SU-DHL-6 (cell line): Measurements from ENCODE around the gene FCGR3B.
"Not testable (repeated sequence)": the region's sequence is repeated elsewhere in the genome, so short reads cannot be mapped to it uniquely, and the experiment has no call there.

Experiments used
- H2AFZ ChIP-seq: fragments of 200-600 bp; sonication (generic); 2 replicates; pipeline ENCODE4 v1.6.1; 2014; ENCODE audit warnings: low read depth, mild to moderate bottlenecking, moderate library complexity, mixed read lengths, antibody characterized with exemption, low read length; ENCODE audit not compliant: severe bottlenecking
- H3F3A ChIP-seq: fragments of 200-600 bp; shearing (Covaris generic); 2 replicates; pipeline ENCODE4 v1.6.0; 2016; ENCODE audit warnings: antibody characterized with exemption, mild to moderate bottlenecking; ENCODE audit not compliant: insufficient read depth
- H3K27ac ChIP-seq: fragments of 200-600 bp; sonication (generic); 2 replicates; pipeline ENCODE4 v1.5.1; 2016; ENCODE audit warnings: low read depth, mild to moderate bottlenecking, low read length, moderate library complexity, mixed read lengths
- H3K27me3 ChIP-seq: fragments of 200-600 bp; sonication (generic), shearing (Covaris generic); 2 replicates; pipeline ENCODE4 v1.6.0; 2014; ENCODE audit warnings: mild to moderate bottlenecking, low read length
- H3K36me3 ChIP-seq: fragments of 200-600 bp; sonication (generic); 2 replicates; pipeline ENCODE4 v1.6.1; 2014; ENCODE audit warnings: mild to moderate bottlenecking, low read length, mixed read lengths
- H3K4me2 ChIP-seq: fragments of 300-600, 200-600 bp; shearing (Covaris generic), sonication (generic); 2 replicates; pipeline ENCODE4 v1.6.0; 2014; ENCODE audit warnings: low read length, low read depth, mild to moderate bottlenecking; ENCODE audit not compliant: poor library complexity, severe bottlenecking
- H3K4me3 ChIP-seq: fragments of 200-600 bp; sonication (generic); 2 replicates; pipeline ENCODE4 v1.5.1; 2014; ENCODE audit warnings: antibody characterized with exemption, low read length, mild to moderate bottlenecking, mixed read lengths; ENCODE audit not compliant: insufficient read depth, poor library complexity, severe bottlenecking
- H3K79me2 ChIP-seq: fragments of 200-600 bp; sonication (generic); 2 replicates; pipeline ENCODE4 v1.6.1; 2014; ENCODE audit warnings: mild to moderate bottlenecking, low read length, moderate library complexity; ENCODE audit not compliant: insufficient read depth
- H3K9ac ChIP-seq: fragments of 200-600 bp; sonication (generic); 2 replicates; pipeline ENCODE4 v1.7.0; 2014; ENCODE audit warnings: mild to moderate bottlenecking, low read length
- H3K9me2 ChIP-seq: fragments of 200-600 bp; sonication (generic); replicated peaks from 2 replicates; pipeline ENCODE4 v1.6.1; 2014; ENCODE audit warnings: low read length; ENCODE audit not compliant: insufficient read depth
- H3K9me3 ChIP-seq: fragments of 200-600 bp; sonication (generic); 2 replicates; pipeline ENCODE4 v1.6.1; 2014; ENCODE audit warnings: low read length, mixed read lengths; ENCODE audit not compliant: insufficient read depth
- H4K20me1 ChIP-seq: fragments of 200-600 bp; sonication (generic); 2 replicates; pipeline ENCODE4 v1.6.1; 2014; ENCODE audit warnings: low read depth, mild to moderate bottlenecking, antibody characterized with exemption, low read length, moderate library complexity, mixed read lengths

Gene FCGR3B

GRCh38 chr1:161621181-161622000 lies 9.6 kb downstream of the FCGR3B start:
- not testable (repeated sequence) for H3K4me3 ChIP-seq, H3K27me3 ChIP-seq, H3F3A ChIP-seq, H3K9me2 ChIP-seq, H3K36me3 ChIP-seq, H3K9me3 ChIP-seq, H3K9ac ChIP-seq, H4K20me1 ChIP-seq, H3K79me2 ChIP-seq, H3K4me2 ChIP-seq, H2AFZ ChIP-seq, H3K27ac ChIP-seq

DNA sequence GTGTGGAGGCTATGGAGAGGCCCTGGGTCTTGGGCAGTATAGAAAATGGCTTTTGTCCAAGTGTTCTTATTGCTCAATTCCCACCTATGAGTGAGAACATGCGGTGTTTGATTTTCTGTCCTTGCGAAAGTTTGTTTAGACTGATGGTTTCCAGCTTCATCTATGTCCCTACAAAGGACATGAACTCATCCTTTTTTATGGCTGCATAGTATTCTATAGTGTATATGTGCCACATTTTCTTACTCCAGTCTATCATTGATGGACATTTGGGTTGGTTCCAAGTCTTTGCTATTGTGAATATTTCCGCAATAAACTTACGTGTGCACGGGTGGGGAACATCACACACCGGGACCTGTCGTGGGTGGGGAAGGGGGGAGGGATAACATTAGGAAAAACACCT lies 10.6 kb downstream of the FCGR3B start:
- H3K4me2 ChIP-seq, H3K27me3 ChIP-seq, H3K36me3 ChIP-seq, H3K9ac ChIP-seq, H3K27ac ChIP-seq, H3K79me2 ChIP-seq, H3K4me3 ChIP-seq, H3K9me3 ChIP-seq, H2AFZ ChIP-seq, H3F3A ChIP-seq, H3K9me2 ChIP-seq, H4K20me1 ChIP-seq: not testable (repeated sequence)

GRCh38 chr1:161618517-161618916 lies 12.5 kb downstream of the FCGR3B start:
- H2AFZ ChIP-seq, H3K27me3 ChIP-seq, H3K9me3 ChIP-seq, H3K4me2 ChIP-seq, H3K36me3 ChIP-seq, H3K79me2 ChIP-seq, H3K4me3 ChIP-seq, H4K20me1 ChIP-seq, H3F3A ChIP-seq, H3K27ac ChIP-seq, H3K9me2 ChIP-seq, H3K9ac ChIP-seq: not testable (repeated sequence)

- H3K9me3 ChIP-seq, H2AFZ ChIP-seq, H3K36me3 ChIP-seq, H3K9ac ChIP-seq, H3F3A ChIP-seq, H3K9me2 ChIP-seq, H3K79me2 ChIP-seq, H3K27me3 ChIP-seq, H4K20me1 ChIP-seq, H3K27ac ChIP-seq, H3K4me3 ChIP-seq, H3K4me2 ChIP-seq: not testable (repeated sequence)
These were observed 14.6 kb downstream of the FCGR3B start for GRCh38 chr1:161616417-161616816.

- not testable (repeated sequence) for H3K36me3 ChIP-seq, H3K27ac ChIP-seq, H3K4me3 ChIP-seq, H3K9me2 ChIP-seq, H3K9ac ChIP-seq, H3K4me2 ChIP-seq, H3K9me3 ChIP-seq, H3K27me3 ChIP-seq, H2AFZ ChIP-seq, H3K79me2 ChIP-seq, H3F3A ChIP-seq, H4K20me1 ChIP-seq
These were observed 17.8 kb downstream of the FCGR3B start for GRCh38 chr1:161613142-161613514.

DNA sequence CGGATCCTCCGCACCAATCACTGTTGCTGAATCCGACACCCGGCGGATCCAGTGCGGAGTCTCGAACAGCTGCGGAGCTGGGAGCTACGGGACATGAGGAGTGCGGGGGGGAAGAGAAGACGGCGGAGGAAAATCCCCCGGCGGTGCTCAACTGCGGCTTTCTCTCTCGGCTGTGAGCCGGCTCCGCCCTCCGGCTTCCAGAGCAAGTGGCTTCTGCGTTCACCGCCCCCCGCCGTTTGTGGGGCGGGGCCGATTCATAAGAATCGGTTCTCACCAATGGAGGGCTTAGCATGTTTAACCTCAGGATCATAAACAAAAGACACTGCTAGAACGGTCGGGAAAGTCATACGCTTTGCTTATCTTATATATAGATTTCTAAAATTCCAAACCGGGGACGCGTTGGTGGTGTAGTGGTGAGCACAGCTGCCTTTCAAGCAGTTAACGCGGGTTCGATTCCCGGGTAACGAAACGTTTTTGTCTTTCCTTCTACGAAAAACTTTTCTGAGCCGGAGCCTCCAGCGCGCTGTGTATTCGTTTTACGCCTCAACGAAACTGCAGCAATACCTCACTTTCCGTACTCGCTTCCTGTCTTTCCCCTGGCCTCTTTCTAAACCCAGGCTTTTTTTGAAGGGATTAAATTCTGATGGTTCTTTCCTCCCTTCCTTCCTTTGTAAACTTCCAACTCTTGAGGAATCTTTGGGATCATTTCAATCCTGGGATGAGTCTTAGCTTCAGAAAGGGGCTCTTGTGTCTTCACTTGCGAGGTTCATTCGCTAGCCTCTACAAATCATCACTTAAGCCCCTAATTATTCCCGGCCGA lies 18.4 kb downstream of the FCGR3B start:
- H3K9me2 ChIP-seq, H3K27ac ChIP-seq, H3F3A ChIP-seq, H3K36me3 ChIP-seq, H3K79me2 ChIP-seq, H3K9me3 ChIP-seq, H4K20me1 ChIP-seq, H3K27me3 ChIP-seq: not testable (repeated sequence)
- peak overlapping the region; percentile 68 for H2AFZ ChIP-seq
- peak overlapping the region; percentile 27 for H3K4me3 ChIP-seq
- peak overlapping the region; percentile 28; the same call in 1 of the 2 replicates for H3K9ac ChIP-seq
- H3K4me2 ChIP-seq, result peak overlapping the region; percentile 51

DNA sequence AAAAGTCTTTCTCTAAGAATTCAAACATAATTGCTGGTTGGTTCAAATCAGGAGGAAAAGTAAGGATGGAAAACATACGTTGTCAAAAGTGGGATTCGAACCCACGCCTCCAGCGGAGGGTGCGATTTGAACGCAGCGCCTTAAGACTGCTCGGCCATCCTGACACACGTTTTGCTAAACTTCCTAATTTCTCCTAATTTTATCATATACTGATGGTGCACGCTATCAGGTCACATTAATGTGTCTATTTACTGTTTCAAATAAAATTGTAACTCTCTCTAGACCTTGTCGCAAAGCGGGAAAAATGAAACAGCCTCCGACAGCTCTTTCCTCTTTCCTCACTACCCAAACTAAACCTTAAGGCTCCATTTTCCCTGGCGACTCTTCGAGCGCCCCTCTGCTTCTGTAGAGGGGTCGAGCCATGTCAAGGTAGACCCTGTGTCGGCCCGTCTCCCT lies 19.1 kb downstream of the FCGR3B start:
- not testable (repeated sequence) for H3F3A ChIP-seq, H3K27ac ChIP-seq, H3K36me3 ChIP-seq, H3K9me3 ChIP-seq, H3K9me2 ChIP-seq, H4K20me1 ChIP-seq, H3K27me3 ChIP-seq, H3K79me2 ChIP-seq
- H3K4me2 ChIP-seq, result peak overlapping the region; percentile 51
- H3K4me3 ChIP-seq, result peak overlapping the region; percentile 27
- peak overlapping the region; percentile 28; the same call in 1 of the 2 replicates for H3K9ac ChIP-seq
- H2AFZ ChIP-seq, result peak overlapping the region; percentile 68

- H3K27ac ChIP-seq, H3F3A ChIP-seq, H3K4me2 ChIP-seq, H3K9me3 ChIP-seq, H3K79me2 ChIP-seq, H3K36me3 ChIP-seq, H4K20me1 ChIP-seq, H3K9me2 ChIP-seq, H2AFZ ChIP-seq, H3K4me3 ChIP-seq, H3K9ac ChIP-seq, H3K27me3 ChIP-seq: not testable (repeated sequence)
These were observed 20.8 kb downstream of the FCGR3B start for GRCh38 chr1:161610198-161610597.
